Activated B cell treated with CpG ODN at 0.5 μM for 24 hours (primary cell): ENCODE results near the gene PRPF38A. TPM values are rescaled to one million over a fixed set of nuclear protein-coding genes. Genes with fewer than 3 reads are reported as not detected.
"Not testable (repeated sequence)": the region's sequence is repeated elsewhere in the genome, so short reads cannot be mapped to it uniquely, and the experiment has no call there.

Experiments
- ATAC-seq: fragments of 200-7000 bp; cut with Tn5 transposase; one replicate; pipeline ENCODE4 v1.10.0; 2021; ENCODE audit warnings: low read depth, mild to moderate bottlenecking, moderate library complexity
- CTCF ChIA-PET: fragments of 350-600 bp; sonication (Branson Sonifier 250); formaldehyde crosslinking; loops from one replicate; lab custom pipeline; 2021; ENCODE audit warnings: antibody characterized with exemption; lab: Charles Lee
- POLR2A ChIA-PET: fragments of 350-600 bp; sonication (Branson Sonifier 250); formaldehyde crosslinking; loops from one replicate; lab custom pipeline; 2021; ENCODE audit warnings: antibody characterized with exemption; lab: Charles Lee
- DNase-seq: peaks from one replicate; pipeline ENCODE4 v3.0.0; 2022
- H3K27ac Mint-ChIP-seq: one replicate; pipeline ENCODE4 v1.8.0; 2020; ENCODE audit warnings: mixed read lengths
- H3K27me3 Mint-ChIP-seq: one replicate; pipeline ENCODE4 v1.8.0; 2021; ENCODE audit warnings: mixed read lengths
- H3K36me3 Mint-ChIP-seq: one replicate; pipeline ENCODE4 v1.8.0; 2021; ENCODE audit warnings: low read depth, mixed read lengths
- H3K4me1 Mint-ChIP-seq: one replicate; pipeline ENCODE4 v1.8.0; 2021; ENCODE audit warnings: mixed read lengths
- H3K4me3 Mint-ChIP-seq: one replicate; pipeline ENCODE4 v1.8.0; 2020; ENCODE audit warnings: mild to moderate bottlenecking, mixed read lengths
- H3K9me3 Mint-ChIP-seq: one replicate; pipeline ENCODE4 v1.8.0; 2020; ENCODE audit warnings: mixed read lengths
- intact Hi-C: fragments of 100-400 bp; cut with micrococcal nuclease; formaldehyde crosslinking; loops from one replicate; pipeline ENCODE4 v1.15.1; 2024
- total RNA-seq: library from RNA; stranded (reverse); gene quantifications from 2 replicates; pipeline ENCODE4 v1.2.3, GENCODE V29; 2022
- TF ChIP-seq, protein P1 (sequence below): fragments of 200-600 bp; IDR thresholded peaks from one replicate; pipeline ENCODE4 v1.8.0; 2022; ENCODE audit warnings: antibody characterized with exemption, mild to moderate bottlenecking

The PRPF38A gene
- total RNA-seq, 1 donor from 2014 or later = 78.4 TPM

DNA sequence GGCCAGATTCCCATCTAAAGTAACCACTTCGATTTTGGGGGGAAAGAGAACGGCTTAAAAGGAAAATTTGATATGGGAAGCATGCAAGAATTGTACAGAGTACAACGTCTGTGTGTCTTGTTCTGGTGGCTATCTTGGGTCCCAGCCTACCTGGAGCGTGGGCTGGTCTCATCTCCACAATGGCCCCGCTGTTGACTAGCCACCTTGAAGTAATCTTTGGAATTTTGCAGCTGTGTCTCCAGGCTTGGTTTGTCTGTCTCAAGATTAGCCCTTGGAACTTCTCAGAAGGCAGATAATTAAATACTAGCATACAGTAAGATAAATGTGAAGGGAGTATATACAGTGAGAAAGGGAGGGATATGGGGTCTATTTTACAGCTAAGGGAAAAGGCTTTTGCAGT lies 37.1 kb upstream of the PRPF38A start:
- intact Hi-C loops = loop anchor here (5.0 to 10.0 kb wide), 5 partner anchors 188 to 960 kb away; partner anchors contain the start of genes LRP8, OSBPL9, TUT4 and ZFYVE9
- Mint-ChIP-seq H3K4me3 (no peak overlapping the region), H3K9me3 (no peaks in the 10 kb centered on the region), H3K27ac (no peak overlapping the region), H3K4me1 (peaks cover 30% of the 10 kb centered on the region), H3K27me3 (peaks cover 2% of the 10 kb centered on the region), H3K36me3 (peaks cover 19% of the 10 kb centered on the region)
- ChIA-PET CTCF (no interaction called here), POLR2A (interaction anchor here (0.5 to 2.8 kb wide), 6 partner anchors 37 to 1813 kb away, joined by 3 to 34 read pairs (median 4); partner anchors contain the start of genes BTF3L4, ORC1 and PRPF38A)
- no peak for ATAC-seq
- TF ChIP-seq, protein P1, sequence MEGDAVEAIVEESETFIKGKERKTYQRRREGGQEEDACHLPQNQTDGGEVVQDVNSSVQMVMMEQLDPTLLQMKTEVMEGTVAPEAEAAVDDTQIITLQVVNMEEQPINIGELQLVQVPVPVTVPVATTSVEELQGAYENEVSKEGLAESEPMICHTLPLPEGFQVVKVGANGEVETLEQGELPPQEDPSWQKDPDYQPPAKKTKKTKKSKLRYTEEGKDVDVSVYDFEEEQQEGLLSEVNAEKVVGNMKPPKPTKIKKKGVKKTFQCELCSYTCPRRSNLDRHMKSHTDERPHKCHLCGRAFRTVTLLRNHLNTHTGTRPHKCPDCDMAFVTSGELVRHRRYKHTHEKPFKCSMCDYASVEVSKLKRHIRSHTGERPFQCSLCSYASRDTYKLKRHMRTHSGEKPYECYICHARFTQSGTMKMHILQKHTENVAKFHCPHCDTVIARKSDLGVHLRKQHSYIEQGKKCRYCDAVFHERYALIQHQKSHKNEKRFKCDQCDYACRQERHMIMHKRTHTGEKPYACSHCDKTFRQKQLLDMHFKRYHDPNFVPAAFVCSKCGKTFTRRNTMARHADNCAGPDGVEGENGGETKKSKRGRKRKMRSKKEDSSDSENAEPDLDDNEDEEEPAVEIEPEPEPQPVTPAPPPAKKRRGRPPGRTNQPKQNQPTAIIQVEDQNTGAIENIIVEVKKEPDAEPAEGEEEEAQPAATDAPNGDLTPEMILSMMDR = no peak
- no peak for DNase-seq

- ATAC-seq (no peak), DNase-seq (peak; percentile 50)
- Mint-ChIP-seq H3K9me3 (no peaks in the 10 kb centered on the region), H3K27me3 (peaks cover 2% of the 10 kb centered on the region), H3K4me3 (peak overlapping the region; percentile 69), H3K27ac (peak overlapping the region; percentile 46), H3K36me3 (peaks cover 10% of the 10 kb centered on the region), H3K4me1 (peaks cover 30% of the 10 kb centered on the region)
- TF ChIP-seq, protein P1 = no peak
- CTCF ChIA-PET = interaction anchor here (0.7 kb wide), 1 partner anchor 339 kb away, joined by 3 read pairs; no protein-coding TSS in a partner anchor
- intact Hi-C loops = loop anchor here (5.0 to 10.0 kb wide), 5 partner anchors 186 to 959 kb away; partner anchors contain the start of genes LRP8, OSBPL9, TUT4 and ZFYVE9
- POLR2A ChIA-PET = interaction anchor here (0.7 to 1.8 kb wide), 4 partner anchors 36 to 852 kb away, joined by 3 to 11 read pairs (median 5); partner anchors contain the start of genes KTI12, ORC1 and PRPF38A
Observed at GRCh38 chr1:52368383-52369172, 35.8 kb upstream of the PRPF38A start.

DNA sequence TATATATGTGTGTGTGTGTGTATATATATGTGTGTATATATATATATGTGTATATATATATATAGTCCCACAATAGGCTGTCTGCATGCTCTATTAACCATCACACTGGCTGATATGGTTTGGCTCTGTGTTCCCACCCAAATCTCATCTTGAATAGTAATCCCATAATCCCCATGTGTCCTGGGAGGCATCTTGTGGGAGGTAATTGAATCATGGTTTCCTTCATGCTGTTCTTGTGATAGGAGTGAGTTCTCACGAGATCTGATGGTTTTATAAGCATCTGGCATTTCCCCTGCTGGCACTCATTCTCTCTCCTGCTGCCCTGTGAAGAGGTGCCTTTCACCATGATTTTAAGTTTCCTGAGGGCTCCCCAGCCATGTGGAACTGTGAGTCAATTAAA lies 34.6 kb upstream of the PRPF38A start:
- CTCF ChIA-PET, POLR2A ChIA-PET, ATAC-seq, H3K27me3 Mint-ChIP-seq, H3K9me3 Mint-ChIP-seq, H3K27ac Mint-ChIP-seq, H3K4me3 Mint-ChIP-seq, H3K36me3 Mint-ChIP-seq, DNase-seq: not testable (repeated sequence)
- intact Hi-C loops = loop anchor here (5.0 to 10.0 kb wide), 5 partner anchors 185 to 957 kb away; partner anchors contain the start of genes LRP8, OSBPL9, TUT4 and ZFYVE9
- peaks cover 19% of the 10 kb centered on the region for H3K4me1 Mint-ChIP-seq

DNA sequence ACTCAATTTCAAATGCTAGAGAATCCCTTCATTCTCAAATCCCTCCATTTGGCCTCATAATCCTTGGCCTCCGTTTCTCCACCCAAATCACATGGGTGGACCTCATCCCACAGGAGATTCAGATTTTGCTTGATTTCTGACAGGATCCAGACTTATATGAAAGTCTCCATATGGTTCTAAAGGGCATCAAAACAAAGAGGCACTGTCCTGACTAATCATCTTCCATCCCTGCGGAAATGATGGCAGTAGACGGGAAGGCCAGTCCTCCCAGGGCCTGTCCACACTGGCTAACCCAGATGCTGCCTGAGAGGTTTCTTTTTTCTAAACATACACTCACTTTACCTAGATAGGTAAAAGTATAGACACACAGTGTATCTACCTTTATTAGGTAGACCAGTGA lies 19.0 kb upstream of the PRPF38A start:
- intact Hi-C loops = no loop called here
- DNase-seq (no peak), ATAC-seq (no peak)
- ChIA-PET POLR2A (no interaction called here), CTCF (no interaction called here)
- H3K4me1 Mint-ChIP-seq = no peaks in the 10 kb centered on the region
- no peak overlapping the region for H3K4me3 Mint-ChIP-seq
- H3K9me3 Mint-ChIP-seq = no peaks in the 10 kb centered on the region
- TF ChIP-seq, protein P1 = no peak
- no peaks in the 10 kb centered on the region for H3K27me3 Mint-ChIP-seq
- H3K36me3 Mint-ChIP-seq = no peaks in the 10 kb centered on the region
- H3K27ac Mint-ChIP-seq = no peak overlapping the region

- TF ChIP-seq, protein P1 = no peak
- intact Hi-C loops = no loop called here
- H3K9me3 Mint-ChIP-seq = no peaks in the 10 kb centered on the region
- no peak overlapping the region for H3K4me3 Mint-ChIP-seq
- no peak overlapping the region for H3K27ac Mint-ChIP-seq
- POLR2A ChIA-PET = no interaction called here
- CTCF ChIA-PET = no interaction called here
- ATAC-seq (no peak), DNase-seq (no peak)
- H3K27me3 Mint-ChIP-seq = no peaks in the 10 kb centered on the region
- H3K36me3 Mint-ChIP-seq = no peaks in the 10 kb centered on the region
- no peaks in the 10 kb centered on the region for H3K4me1 Mint-ChIP-seq
Observed at GRCh38 chr1:52386458-52386857, 17.9 kb upstream of the PRPF38A start.
